Duodenal mucosa (tissue), 2 donors: ENCODE results near the gene STAT1.

ENCODE experiments used
- H3K27ac ChIP-seq: one replicate; pipeline ENCODE4 v1.7.0; 2013; ENCODE audit warnings: low read depth, low read length
- H3K27me3 ChIP-seq, 2 donors: one replicate each; pipeline ENCODE4 v1.7.0; 2013; ENCODE audit warnings: low read length in 2 of 2, control low read depth in 1 of 2; ENCODE audit not compliant: insufficient read depth in 2 of 2, control insufficient read depth in 1 of 2
- H3K36me3 ChIP-seq, 2 donors: one replicate each; pipeline ENCODE4 v1.7.0; 2013; ENCODE audit warnings: low read length in 2 of 2, control low read depth in 1 of 2; ENCODE audit not compliant: insufficient read depth in 2 of 2, control insufficient read depth in 1 of 2
- H3K4me1 ChIP-seq, 2 donors: one replicate each; pipeline ENCODE4 v1.7.0; 2013; ENCODE audit warnings: low read length in 2 of 2, control low read depth in 1 of 2; ENCODE audit not compliant: insufficient read depth in 2 of 2, control insufficient read depth in 1 of 2
- H3K4me3 ChIP-seq, 2 donors: one replicate each; pipeline ENCODE4 v1.7.0; 2013; ENCODE audit warnings: low read length in 2 of 2, low read depth in 1 of 2
- H3K9ac ChIP-seq, 2 donors: one replicate each; pipeline ENCODE4 v1.7.0; 2013; ENCODE audit warnings: low read length in 2 of 2, low read depth in 1 of 2
- H3K9me3 ChIP-seq, 2 donors: one replicate each; pipeline ENCODE4 v1.7.0; 2013; ENCODE audit warnings: low read length in 2 of 2, control low read depth in 1 of 2; ENCODE audit not compliant: control insufficient read depth in 1 of 2

The STAT1 gene

DNA sequence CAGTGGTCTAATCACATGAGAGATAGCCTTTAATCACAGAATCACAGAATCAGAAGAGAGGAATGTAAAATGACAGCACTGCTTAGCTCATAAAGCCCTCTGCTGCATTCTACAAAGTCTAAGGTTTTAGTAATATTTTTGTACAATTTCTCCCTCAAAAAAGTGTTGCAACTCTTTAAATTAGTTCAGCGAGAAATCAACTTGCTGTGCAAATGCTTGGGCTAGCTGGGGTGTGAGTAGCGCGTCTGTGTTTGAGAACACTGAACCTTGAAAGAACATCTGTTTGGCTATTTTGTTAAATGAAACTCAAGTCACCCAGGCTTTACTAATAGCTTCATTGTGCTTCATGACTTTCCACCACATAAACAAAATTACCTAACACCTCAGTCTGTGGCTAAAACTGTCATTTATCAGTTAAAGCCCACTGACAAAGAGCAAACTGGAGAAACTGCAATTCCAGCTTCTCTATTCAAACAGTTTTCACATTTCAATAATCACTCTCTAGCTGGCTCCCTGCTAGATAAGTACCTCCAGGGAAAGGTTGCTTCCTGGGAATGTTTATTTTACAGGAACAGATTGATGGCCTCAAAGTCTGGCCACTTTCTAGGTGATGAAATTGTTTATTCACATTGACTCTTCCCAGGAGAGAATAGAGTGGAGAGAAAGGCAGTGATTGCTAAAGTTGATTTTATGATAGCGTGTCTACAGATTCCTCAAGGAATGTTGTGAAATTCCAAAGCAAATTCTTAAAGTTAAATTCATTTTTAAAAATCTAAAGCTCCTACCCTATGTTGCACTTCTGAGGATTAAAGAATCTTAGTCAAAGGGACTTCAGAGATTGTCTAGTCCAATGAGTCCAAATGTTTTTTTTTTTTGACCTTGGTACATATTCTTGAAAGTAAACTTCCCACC lies 36.0 kb upstream of the STAT1 start:
- H3K9me3 ChIP-seq: no peaks in the 10 kb centered on the region
- H3K4me1 ChIP-seq: peaks cover 0 to 10% of the 10 kb centered on the region in 2 donors
- no peak overlapping the region for H3K4me3 ChIP-seq
- no peak overlapping the region for H3K9ac ChIP-seq
- no peak overlapping the region for H3K27ac ChIP-seq
- H3K36me3 ChIP-seq: no peaks in the 10 kb centered on the region
- peaks cover 2 to 8% of the 10 kb centered on the region in 2 donors for H3K27me3 ChIP-seq

- H3K4me3 ChIP-seq: no peak overlapping the region
- H3K9me3 ChIP-seq: no peaks in the 10 kb centered on the region
- H3K36me3 ChIP-seq: no peaks in the 10 kb centered on the region
- H3K4me1 ChIP-seq: peaks cover 0 to 10% of the 10 kb centered on the region in 2 donors
- peaks cover 2 to 8% of the 10 kb centered on the region in 2 donors for H3K27me3 ChIP-seq
- no peak overlapping the region for H3K27ac ChIP-seq
- no peak overlapping the region for H3K9ac ChIP-seq
These were observed 34.1 kb upstream of the STAT1 start for GRCh38 chr2:191048073-191048472.

DNA sequence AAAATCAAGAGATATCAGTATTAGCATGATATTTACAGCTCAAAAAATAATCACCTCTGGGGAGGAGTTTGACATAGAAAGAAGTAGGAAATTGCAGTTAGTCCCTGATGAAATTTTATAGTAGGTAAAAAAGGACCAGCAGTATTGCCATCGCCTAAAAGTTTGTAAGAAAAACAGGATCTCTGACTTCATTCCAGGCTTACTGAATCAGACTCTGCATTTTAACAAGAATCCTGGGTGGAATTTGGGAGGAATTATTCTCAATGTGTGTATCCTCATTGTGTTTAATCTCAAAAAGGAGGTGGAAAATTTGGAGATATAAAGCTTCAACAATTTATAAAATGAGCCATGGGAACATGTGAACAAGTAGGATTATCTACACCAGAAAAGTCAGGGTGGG lies 31.2 kb upstream of the STAT1 start:
- no peaks in the 10 kb centered on the region for H3K27me3 ChIP-seq
- H3K9ac ChIP-seq: no peak overlapping the region
- H3K36me3 ChIP-seq: no peaks in the 10 kb centered on the region
- H3K4me1 ChIP-seq: peaks cover 0 to 5% of the 10 kb centered on the region in 2 donors
- H3K9me3 ChIP-seq: no peaks in the 10 kb centered on the region
- no peak overlapping the region for H3K4me3 ChIP-seq
- no peak overlapping the region for H3K27ac ChIP-seq

GRCh38 chr2:191043438-191043837 lies 29.5 kb upstream of the STAT1 start:
- H3K27me3 ChIP-seq: no peaks in the 10 kb centered on the region
- no peak overlapping the region for H3K4me3 ChIP-seq
- no peak overlapping the region for H3K27ac ChIP-seq
- no peak overlapping the region for H3K9ac ChIP-seq
- no peaks in the 10 kb centered on the region for H3K9me3 ChIP-seq
- H3K4me1 ChIP-seq: peaks cover 0 to 5% of the 10 kb centered on the region in 2 donors
- no peaks in the 10 kb centered on the region for H3K36me3 ChIP-seq

DNA sequence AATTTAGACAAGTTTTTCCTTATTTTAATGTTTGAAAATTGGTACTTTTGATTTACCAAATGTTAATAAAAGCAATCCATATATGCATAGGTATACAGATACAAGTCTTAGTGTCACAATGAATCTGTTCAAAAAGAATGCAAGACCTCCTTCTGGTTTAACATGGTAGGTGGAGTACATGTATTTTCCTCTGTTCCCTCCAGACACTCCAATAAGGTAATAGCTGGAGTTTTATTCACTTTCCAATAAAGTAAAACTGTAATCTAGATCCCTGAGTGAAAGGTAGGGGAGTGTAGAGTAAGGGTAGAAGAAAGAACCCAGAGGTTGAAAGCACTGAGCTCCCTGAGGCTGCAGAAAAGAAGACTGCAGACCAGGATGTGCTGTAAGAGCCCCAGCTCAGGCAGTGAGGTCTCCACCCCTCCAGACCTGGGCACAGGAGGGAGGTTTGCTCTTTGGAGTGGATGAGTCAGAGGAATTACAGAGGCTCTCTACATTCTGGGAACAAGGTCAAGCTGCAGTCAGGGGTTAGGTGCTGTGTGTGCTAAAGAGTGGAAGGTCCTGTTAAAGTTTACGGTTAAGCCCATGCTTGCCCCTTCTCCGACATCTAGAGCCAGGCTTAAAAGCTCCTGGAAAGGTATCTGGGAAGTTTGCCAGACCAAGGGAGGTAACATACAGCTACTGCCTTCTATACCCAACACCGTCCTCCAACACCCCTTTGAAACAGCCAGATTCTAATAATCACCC lies 27.6 kb upstream of the STAT1 start:
- no peak overlapping the region for H3K27ac ChIP-seq
- H3K36me3 ChIP-seq: no peaks in the 10 kb centered on the region
- peaks cover 0 to 5% of the 10 kb centered on the region in 2 donors for H3K4me1 ChIP-seq
- H3K4me3 ChIP-seq: no peak overlapping the region
- H3K27me3 ChIP-seq: no peaks in the 10 kb centered on the region
- no peak overlapping the region for H3K9ac ChIP-seq
- no peaks in the 10 kb centered on the region for H3K9me3 ChIP-seq

DNA sequence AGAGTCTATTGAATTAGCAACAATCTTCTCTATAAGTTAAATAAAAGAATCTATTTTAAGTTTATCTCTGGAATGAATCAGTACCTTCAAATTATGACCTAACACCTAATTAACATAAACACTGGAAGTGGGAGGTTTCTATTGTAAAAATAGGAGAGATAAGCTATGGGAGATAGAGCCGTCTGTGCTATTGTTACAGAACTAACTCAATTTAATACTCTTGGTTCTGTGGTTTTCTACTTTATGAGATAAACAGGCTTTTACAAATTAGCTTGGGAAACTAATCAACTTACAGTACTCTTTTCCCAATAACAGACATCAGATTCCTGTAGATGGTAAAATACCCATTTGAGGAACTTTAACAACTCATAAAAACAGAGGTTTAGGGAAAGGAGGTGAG lies 25.6 kb upstream of the STAT1 start:
- Histone ChIP-seq H3K9me3 (no peaks in the 10 kb centered on the region), H3K27me3 (no peaks in the 10 kb centered on the region), H3K4me3 (no peak overlapping the region), H3K4me1 (peaks cover 0 to 5% of the 10 kb centered on the region in 2 donors), H3K27ac (no peak overlapping the region), H3K36me3 (no peaks in the 10 kb centered on the region), H3K9ac (no peak overlapping the region)

DNA sequence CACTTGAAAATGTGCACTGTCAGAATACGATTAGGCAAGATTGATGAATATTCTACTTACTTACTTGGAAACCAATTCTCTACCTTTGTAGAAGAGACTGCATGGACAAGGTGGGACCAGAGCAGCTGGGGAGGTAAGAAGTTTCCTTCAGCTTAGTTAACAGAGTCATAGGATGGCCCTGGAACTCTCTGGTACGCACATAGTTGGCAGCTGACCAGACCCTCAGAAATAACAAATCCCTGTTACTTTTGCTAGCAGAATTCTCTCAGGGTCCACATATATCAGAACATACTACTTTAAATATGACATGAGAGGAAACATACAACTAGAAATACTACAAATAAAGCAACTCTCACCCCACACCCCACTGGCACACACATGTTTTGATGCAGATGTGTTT lies 24.8 kb upstream of the STAT1 start:
- no peak overlapping the region for H3K27ac ChIP-seq
- H3K9ac ChIP-seq: no peak overlapping the region
- no peaks in the 10 kb centered on the region for H3K36me3 ChIP-seq
- H3K27me3 ChIP-seq: no peaks in the 10 kb centered on the region
- H3K4me3 ChIP-seq: no peak overlapping the region
- peaks cover 0 to 5% of the 10 kb centered on the region in 2 donors for H3K4me1 ChIP-seq
- no peaks in the 10 kb centered on the region for H3K9me3 ChIP-seq

GRCh38 chr2:191038241-191038725 lies 24.3 kb upstream of the STAT1 start:
- Histone ChIP-seq H3K27ac (no peak overlapping the region), H3K27me3 (no peaks in the 10 kb centered on the region), H3K4me3 (no peak overlapping the region), H3K9me3 (no peaks in the 10 kb centered on the region), H3K9ac (no peak overlapping the region), H3K36me3 (no peaks in the 10 kb centered on the region), H3K4me1 (peaks cover 0 to 5% of the 10 kb centered on the region in 2 donors)

GRCh38 chr2:191037351-191037750 lies 23.4 kb upstream of the STAT1 start:
- peaks cover 0 to 5% of the 10 kb centered on the region in 2 donors for H3K4me1 ChIP-seq
- no peak overlapping the region for H3K9ac ChIP-seq
- no peak overlapping the region for H3K4me3 ChIP-seq
- H3K9me3 ChIP-seq: no peaks in the 10 kb centered on the region
- H3K27ac ChIP-seq: no peak overlapping the region
- no peaks in the 10 kb centered on the region for H3K27me3 ChIP-seq
- no peaks in the 10 kb centered on the region for H3K36me3 ChIP-seq

GRCh38 chr2:191036363-191036762 lies 22.4 kb upstream of the STAT1 start:
- peaks cover 0 to 1% of the 10 kb centered on the region in 2 donors for H3K4me1 ChIP-seq
- H3K27me3 ChIP-seq: no peaks in the 10 kb centered on the region
- no peak overlapping the region for H3K9ac ChIP-seq

More at GRCh38 chr2:191036363-191036762, 22.4 kb upstream of the STAT1 start:
- no peaks in the 10 kb centered on the region for H3K9me3 ChIP-seq
- no peak overlapping the region for H3K27ac ChIP-seq
- no peak overlapping the region for H3K4me3 ChIP-seq
- no peaks in the 10 kb centered on the region for H3K36me3 ChIP-seq
